SK-N-SH (cell line): ENCODE measurements around the gene JPH3. TPM values are rescaled to one million over a fixed set of nuclear protein-coding genes. Genes with fewer than 3 reads are reported as not detected.

Source experiments
- CTCF ChIA-PET: fragments of 300-600, 350-600 bp; formaldehyde crosslinking; extraction: SDS; loops from one replicate; lab custom pipeline; 2021; lab: Yijun Ruan, JAX
- POLR2A ChIA-PET: fragments of 350-600 bp; sonication (Branson Sonifier 250); formaldehyde crosslinking; extraction: SDS; loops from one replicate; lab custom pipeline; 2020; ENCODE audit warnings: antibody characterized with exemption, inconsistent platforms; lab: Yijun Ruan, JAX
- DNase-seq: peaks from one replicate; pipeline ENCODE4 v3.0.0; 2012
- H2AFZ ChIP-seq: fragments of 200-600 bp; sonication (generic); 2 replicates; pipeline ENCODE4 v1.8.1; 2016; ENCODE audit warnings: antibody characterized with exemption, mild to moderate bottlenecking, low read depth
- H3F3A ChIP-seq: fragments of 200-600 bp; sonication (generic); replicated peaks from 2 replicates; pipeline ENCODE3; 2016; ENCODE audit warnings: antibody characterized with exemption, mild to moderate bottlenecking; ENCODE audit not compliant: insufficient read depth
- H3K27ac ChIP-seq, 2 experiments: fragments of 200-500 bp in 1 of 2; fragments of 200-600 bp in 1 of 2; sonication (Bioruptor generic) in 1 of 2; sonication (generic), shearing (Covaris generic) in 1 of 2; 2 replicates each; pipeline versions ENCODE4 v1.5.1 to v1.6.1; 2014 to 2016; ENCODE audit warnings: low read depth in 2 of 2, inconsistent platforms in 1 of 2, low read length in 1 of 2, mild to moderate bottlenecking in 1 of 2, mixed read lengths in 1 of 2
- H3K27me3 ChIP-seq: fragments of 200-600 bp; sonication (generic), shearing (Covaris generic); 2 replicates; pipeline ENCODE4 v1.6.1; 2016; ENCODE audit warnings: mixed run types; ENCODE audit not compliant: insufficient read depth
- H3K36me3 ChIP-seq, 2 experiments: fragments of 200-500 bp in 1 of 2; fragments of 200-600 bp in 1 of 2; sonication (Bioruptor generic) in 1 of 2; sonication (generic) in 1 of 2; replicated peaks in 1 of 2; 2 replicates each; pipeline versions ENCODE3 to v1.5.1; 2014 to 2016; ENCODE audit warnings: low read length in 1 of 2, mild to moderate bottlenecking in 1 of 2; ENCODE audit not compliant: insufficient read depth in 2 of 2, control insufficient read depth in 1 of 2
- H3K4me1 ChIP-seq, 2 experiments: fragments of 200-500 bp in 1 of 2; fragments of 200-600 bp in 1 of 2; sonication (Bioruptor generic) in 1 of 2; sonication (generic), shearing (Covaris generic) in 1 of 2; 2 replicates each; pipeline versions ENCODE4 v1.5.1 to v1.6.1; 2014 to 2016; ENCODE audit warnings: low read depth in 1 of 2, low read length in 1 of 2, mixed run types in 1 of 2; ENCODE audit not compliant: insufficient read depth in 2 of 2, control insufficient read depth in 1 of 2
- H3K4me2 ChIP-seq: fragments of 200-600 bp; sonication (generic), shearing (Covaris generic); 2 replicates; pipeline ENCODE4 v1.6.1; 2017; ENCODE audit warnings: mixed run types
- H3K4me3 ChIP-seq, 2 experiments: fragments of 200-500 bp in 1 of 2; fragments of 200-600 bp in 1 of 2; sonication (Bioruptor generic) in 1 of 2; sonication (generic), shearing (Covaris generic) in 1 of 2; 2 replicates each; pipeline versions ENCODE4 v1.5.1 to v1.8.1; 2014 to 2016; ENCODE audit warnings: low read depth in 2 of 2, inconsistent platforms in 1 of 2, low read length in 1 of 2, mild to moderate bottlenecking in 1 of 2, mixed read lengths in 1 of 2, moderate library complexity in 1 of 2
- H3K79me2 ChIP-seq: fragments of 200-600 bp; sonication (generic); 2 replicates; pipeline ENCODE4 v1.8.1; 2017; ENCODE audit warnings: mild to moderate bottlenecking; ENCODE audit not compliant: insufficient read depth
- H3K9ac ChIP-seq: fragments of 200-600 bp; sonication (generic); 2 replicates; pipeline ENCODE4 v1.6.1; 2017; ENCODE audit warnings: mixed run types
- H3K9me2 ChIP-seq: fragments of 200-600 bp; sonication (generic); 2 replicates; pipeline ENCODE4 v1.6.1; 2017; ENCODE audit warnings: mixed run types
- H3K9me3 ChIP-seq: fragments of 200-600 bp; sonication (generic); 2 replicates; pipeline ENCODE4 v1.6.1; 2017; ENCODE audit warnings: mixed run types, mild to moderate bottlenecking, moderate library complexity
- H4K20me1 ChIP-seq: fragments of 200-600 bp; sonication (generic); 2 replicates; pipeline ENCODE4 v1.6.1; 2017; ENCODE audit warnings: mild to moderate bottlenecking, mixed run types; ENCODE audit not compliant: insufficient read depth
- CHD2 ChIP-seq: fragments of 150-350 bp; IDR thresholded peaks from 2 replicates; pipeline ENCODE4 v1.6.1; 2018; ENCODE audit warnings: low read length; ENCODE audit not compliant: partially characterized antibody
- FOXJ3 ChIP-seq: sonication (generic); formaldehyde crosslinking; IDR thresholded peaks from 2 replicates; pipeline ENCODE4 v1.5.1; 2020; ENCODE audit warnings: mild to moderate bottlenecking, missing genetic modification reagents
- GATA2 ChIP-seq: sonication (generic); formaldehyde crosslinking; IDR thresholded peaks from 2 replicates; pipeline ENCODE4 v1.5.0; 2020; ENCODE audit warnings: mild to moderate bottlenecking, missing genetic modification reagents
- MXI1 ChIP-seq: IDR thresholded peaks from 2 replicates; pipeline ENCODE4 v1.6.1; 2012; ENCODE audit warnings: mild to moderate bottlenecking, low read depth, low read length, improper control_type of control experiment
- NRF1 ChIP-seq: IDR thresholded peaks from 2 replicates; pipeline ENCODE4 v1.6.1; 2012; ENCODE audit warnings: low read depth, mild to moderate bottlenecking, low read length
- POLR2AphosphoS5 ChIP-seq: IDR thresholded peaks from 2 replicates; pipeline ENCODE4 v1.6.1; 2012; ENCODE audit warnings: low read depth, low read length
- RAD21 ChIP-seq: IDR thresholded peaks from 2 replicates; pipeline ENCODE4 v1.6.1; 2012; ENCODE audit warnings: mild to moderate bottlenecking, low read length
- RCOR1 ChIP-seq: fragments of 150-350 bp; IDR thresholded peaks from 2 replicates; pipeline ENCODE4 v1.6.1; 2017; ENCODE audit warnings: antibody characterized with exemption, low read length
- RFX5 ChIP-seq: IDR thresholded peaks from 2 replicates; pipeline ENCODE4 v1.6.1; 2012; ENCODE audit warnings: mild to moderate bottlenecking, improper control_type of control experiment, low read length
- SIN3A ChIP-seq: IDR thresholded peaks from 2 replicates; pipeline ENCODE4 v1.6.1; 2012; ENCODE audit warnings: low read depth, mild to moderate bottlenecking, low read length, moderate library complexity, borderline replicate concordance
- TAF1 ChIP-seq: IDR thresholded peaks from 2 replicates; pipeline ENCODE4 v1.6.1; 2012; ENCODE audit warnings: low read depth, mild to moderate bottlenecking, low read length, moderate library complexity, borderline replicate concordance
- TCF12 ChIP-seq: IDR thresholded peaks from 2 replicates; pipeline ENCODE4 v1.4.0; 2012
- USF1 ChIP-seq: IDR thresholded peaks from 2 replicates; pipeline ENCODE4 v1.4.0; 2012; ENCODE audit warnings: low read depth, borderline replicate concordance
- USF2 ChIP-seq: fragments of 150-350 bp; IDR thresholded peaks from 2 replicates; pipeline ENCODE4 v1.6.1; 2017; ENCODE audit warnings: antibody characterized with exemption, low read length, low read depth, borderline replicate concordance
- ZBTB33 ChIP-seq: IDR thresholded peaks from 2 replicates; pipeline ENCODE4 v1.4.0; 2012; ENCODE audit warnings: low read depth, borderline replicate concordance
- WGBS: methylation state at CpG from one replicate; pipeline ENCODE4 v1.1.6; 2017; ENCODE audit warnings: low lambda C conversion rate; 5-methylcytosine and 5-hydroxymethylcytosine counted together
- polyA plus RNA-seq, 3 experiments: library from polyadenylated mRNA; depleted of rRNA; stranded (reverse); fragments of >200 nt; gene quantifications; 2 replicates each; pipeline ENCODE4 v1.2.3, GENCODE V29; 2012
- TF ChIP-seq, protein P1 (sequence below): IDR thresholded peaks from 2 replicates; pipeline ENCODE4 v1.6.1; 2012; ENCODE audit warnings: mild to moderate bottlenecking, low read depth, low read length, moderate library complexity
- TF ChIP-seq, protein P2 (sequence below): IDR thresholded peaks from 2 replicates; pipeline ENCODE4; 2012

Gene JPH3
- polyA plus RNA-seq, 1 of the 3 experiments (the other 2 are of a cell fraction), result 0.25 TPM

DNA sequence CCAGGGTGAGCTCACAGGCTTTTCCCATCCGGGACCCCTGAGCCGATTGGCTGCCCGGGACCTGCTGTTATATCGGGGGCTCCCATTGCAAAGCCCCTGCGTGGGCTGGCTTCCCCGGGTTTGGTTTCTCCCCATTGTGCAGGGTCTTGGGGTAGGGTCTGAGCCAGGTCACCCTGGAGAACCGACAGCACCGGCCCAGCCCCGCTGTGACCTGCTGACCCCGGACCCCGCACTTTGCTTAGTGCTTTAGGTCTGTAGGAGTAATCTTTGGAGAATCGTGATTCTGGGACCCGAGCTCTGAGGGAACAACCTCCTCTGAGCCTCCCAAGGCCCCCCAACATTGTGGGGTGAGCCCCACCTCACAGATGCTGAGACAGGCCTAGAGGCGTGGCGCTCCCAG, 62.9 kb downstream of the JPH3 start:
- H3K9ac ChIP-seq, result no peak overlapping the region
- H3K36me3 ChIP-seq, result no peaks in the 10 kb centered on the region
- CTCF ChIA-PET, result interaction anchor here (1.3 to 1.5 kb wide), 2 partner anchors 13 to 29 kb away, joined by 3 to 5 read pairs; no protein-coding TSS in a partner anchor
- no peaks in the 10 kb centered on the region for H3F3A ChIP-seq
- no peak overlapping the region for H3K27ac ChIP-seq
- POLR2A ChIA-PET, result no interaction called here
- H4K20me1 ChIP-seq, result no peaks in the 10 kb centered on the region
- H3K4me1 ChIP-seq, result no peaks in the 10 kb centered on the region
- 52% methylated on average over 14 of the region's 15 CpGs for WGBS
- no peak overlapping the region for H3K4me3 ChIP-seq
- H3K27me3 ChIP-seq, result no peaks in the 10 kb centered on the region; the same call in 1 of the 2 replicates
- DNase-seq, result no peak
- TF ChIP-seq SIN3A (no peak), USF1 (no peak), NRF1 (no peak), GATA2 (CRISPR knock-in tag) (no peak), RCOR1 (no peak), TCF12 (no peak), TAF1 (no peak), MXI1 (no peak), CHD2 (no peak), USF2 (no peak), FOXJ3 (CRISPR knock-in tag) (no peak), RAD21 (no peak), ZBTB33 (no peak), RFX5 (no peak), POLR2AphosphoS5 (no peak)
- TF ChIP-seq, protein P1, sequence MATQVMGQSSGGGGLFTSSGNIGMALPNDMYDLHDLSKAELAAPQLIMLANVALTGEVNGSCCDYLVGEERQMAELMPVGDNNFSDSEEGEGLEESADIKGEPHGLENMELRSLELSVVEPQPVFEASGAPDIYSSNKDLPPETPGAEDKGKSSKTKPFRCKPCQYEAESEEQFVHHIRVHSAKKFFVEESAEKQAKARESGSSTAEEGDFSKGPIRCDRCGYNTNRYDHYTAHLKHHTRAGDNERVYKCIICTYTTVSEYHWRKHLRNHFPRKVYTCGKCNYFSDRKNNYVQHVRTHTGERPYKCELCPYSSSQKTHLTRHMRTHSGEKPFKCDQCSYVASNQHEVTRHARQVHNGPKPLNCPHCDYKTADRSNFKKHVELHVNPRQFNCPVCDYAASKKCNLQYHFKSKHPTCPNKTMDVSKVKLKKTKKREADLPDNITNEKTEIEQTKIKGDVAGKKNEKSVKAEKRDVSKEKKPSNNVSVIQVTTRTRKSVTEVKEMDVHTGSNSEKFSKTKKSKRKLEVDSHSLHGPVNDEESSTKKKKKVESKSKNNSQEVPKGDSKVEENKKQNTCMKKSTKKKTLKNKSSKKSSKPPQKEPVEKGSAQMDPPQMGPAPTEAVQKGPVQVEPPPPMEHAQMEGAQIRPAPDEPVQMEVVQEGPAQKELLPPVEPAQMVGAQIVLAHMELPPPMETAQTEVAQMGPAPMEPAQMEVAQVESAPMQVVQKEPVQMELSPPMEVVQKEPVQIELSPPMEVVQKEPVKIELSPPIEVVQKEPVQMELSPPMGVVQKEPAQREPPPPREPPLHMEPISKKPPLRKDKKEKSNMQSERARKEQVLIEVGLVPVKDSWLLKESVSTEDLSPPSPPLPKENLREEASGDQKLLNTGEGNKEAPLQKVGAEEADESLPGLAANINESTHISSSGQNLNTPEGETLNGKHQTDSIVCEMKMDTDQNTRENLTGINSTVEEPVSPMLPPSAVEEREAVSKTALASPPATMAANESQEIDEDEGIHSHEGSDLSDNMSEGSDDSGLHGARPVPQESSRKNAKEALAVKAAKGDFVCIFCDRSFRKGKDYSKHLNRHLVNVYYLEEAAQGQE, result no peak
- TF ChIP-seq, protein P2, sequence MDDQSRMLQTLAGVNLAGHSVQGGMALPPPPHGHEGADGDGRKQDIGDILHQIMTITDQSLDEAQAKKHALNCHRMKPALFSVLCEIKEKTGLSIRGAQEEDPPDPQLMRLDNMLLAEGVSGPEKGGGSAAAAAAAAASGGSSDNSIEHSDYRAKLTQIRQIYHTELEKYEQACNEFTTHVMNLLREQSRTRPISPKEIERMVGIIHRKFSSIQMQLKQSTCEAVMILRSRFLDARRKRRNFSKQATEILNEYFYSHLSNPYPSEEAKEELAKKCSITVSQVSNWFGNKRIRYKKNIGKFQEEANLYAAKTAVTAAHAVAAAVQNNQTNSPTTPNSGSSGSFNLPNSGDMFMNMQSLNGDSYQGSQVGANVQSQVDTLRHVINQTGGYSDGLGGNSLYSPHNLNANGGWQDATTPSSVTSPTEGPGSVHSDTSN, result no peak
- TF ChIP-seq, all 33 proteins: peak for 0
- Histone ChIP-seq H3K9me3 (no peaks in the 10 kb centered on the region), H3K4me2 (no peak overlapping the region), H3K9me2 (no peaks in the 10 kb centered on the region), H3K79me2 (no peaks in the 10 kb centered on the region), H2AFZ (no peak overlapping the region)
